Kidney (tissue), 14 donors: ENCODE measurements around the gene STAU1. TPM values are rescaled to one million over a fixed set of nuclear protein-coding genes. Genes with fewer than 3 reads are reported as not detected.
"Not testable (repeated sequence)": the region's sequence is repeated elsewhere in the genome, so short reads cannot be mapped to it uniquely, and the experiment has no call there.

ENCODE experiments used
- DNase-seq, 5 donors: peaks; one replicate each; pipeline ENCODE4 v3.0.0-alpha.2; 2013 to 2020
- FAIRE-seq: peaks from 2 replicates; lab custom pipeline; 2012; peaks lifted over from hg19 to GRCh38; lab: Jason Lieb, UNC
- H3K27ac ChIP-seq, 2 donors: one replicate each; pipeline ENCODE4 v1.7.0; 2013; ENCODE audit warnings: low read depth in 2 of 2, low read length in 2 of 2, inconsistent platforms in 1 of 2
- H3K27me3 ChIP-seq: one replicate; pipeline ENCODE4 v1.7.1; 2013; ENCODE audit warnings: low read length, inconsistent platforms; ENCODE audit not compliant: control insufficient read depth, insufficient read depth
- H3K36me3 ChIP-seq, 3 donors: one replicate each; pipeline versions ENCODE4 v1.7.0 to v1.7.1; 2013; ENCODE audit warnings: low read length in 3 of 3, control low read depth in 1 of 3, inconsistent platforms in 1 of 3; ENCODE audit not compliant: insufficient read depth in 3 of 3, control insufficient read depth in 2 of 3
- H3K4me1 ChIP-seq, 3 donors: one replicate each; pipeline versions ENCODE4 v1.7.0 to v1.7.1; 2013; ENCODE audit warnings: low read length in 3 of 3, inconsistent platforms in 1 of 3, low read depth in 1 of 3; ENCODE audit not compliant: control insufficient read depth in 2 of 3, insufficient read depth in 2 of 3
- H3K4me3 ChIP-seq, 3 donors: one replicate each; pipeline versions ENCODE4 v1.7.0 to v1.8.1; 2013; ENCODE audit warnings: low read length in 3 of 3, control low read depth in 1 of 3, inconsistent platforms in 1 of 3
- H3K9ac ChIP-seq, 3 donors: one replicate each; pipeline versions ENCODE4 v1.7.0 to v1.7.1; 2013; ENCODE audit warnings: low read length in 3 of 3, control low read depth in 1 of 3, inconsistent platforms in 1 of 3
- H3K9me3 ChIP-seq, 3 donors: one replicate each; pipeline versions ENCODE4 v1.7.0 to v1.7.1; 2013; ENCODE audit warnings: low read length in 3 of 3, control low read depth in 1 of 3, inconsistent platforms in 1 of 3; ENCODE audit not compliant: control insufficient read depth in 2 of 3, insufficient read depth in 1 of 3
- CTCF ChIP-seq: IDR thresholded peaks from 3 replicates; pipeline ENCODE4 v1.5.1; 2012; ENCODE audit warnings: mild to moderate bottlenecking, moderate library complexity, borderline replicate concordance; ENCODE audit not compliant: insufficient read depth; ENCODE audit errors: extremely low read depth
- intact Hi-C: fragments of 100-400 bp; cut with DNase I; formaldehyde crosslinking; loops from one replicate; pipeline ENCODE4 v1.11.1; 2022
- polyA plus RNA-seq: library from polyadenylated mRNA; stranded (reverse); fragments of 350-450 nt; fragmentation: Illumina TruSeq; extraction: RNeasy Lipid Tissue Mini Kit (QIAGEN cat#74804); gene quantifications from one replicate; pipeline ENCODE4 v1.2.3, GENCODE V29; 2014; ENCODE audit warnings: low read depth, low replicate concordance; ENCODE audit not compliant: insufficient read depth
- total RNA-seq: library from RNA; stranded (reverse); fragmentation: NEBNext Ultra II Directional; extraction: Animal tissue kit (Norgen Biotek cat#: 25700); gene quantifications from one replicate; pipeline ENCODE4 v1.2.1, GENCODE V29; 2021
- donor health status: control.
- donor health status: control.
- donor health status: control.
- donor health status: control.
- donor health status: control.
- donor health status: DM: yes; HTN: yes; CAD: no.
- donor health status: Normal renal cell carcinoma (clear cell type).

Gene STAU1
- total and polyA plus RNA-seq, 2 donors from 2014 or later, result 53.3 to 85.4 TPM

- peaks cover 0 to under 1% (median 0%) of the 10 kb centered on the region in 3 donors for H3K4me1 ChIP-seq
- no peak overlapping the region for H3K9ac ChIP-seq
- FAIRE-seq (no peak), DNase-seq (no peak)
- H3K27me3 ChIP-seq, result no peaks in the 10 kb centered on the region
- H3K4me3 ChIP-seq, result no peak overlapping the region
- H3K27ac ChIP-seq, result no peak overlapping the region
- no peak for TF ChIP-seq CTCF
- H3K36me3 ChIP-seq, result peaks cover 0 to 11% (median 0%) of the 10 kb centered on the region in 3 donors
- intact Hi-C loops, result no loop called here
- no peaks in the 10 kb centered on the region for H3K9me3 ChIP-seq
Measured at GRCh38 chr20:49138431-49138830, 49.7 kb downstream of the STAU1 start.

- Histone ChIP-seq H3K27ac (no peak overlapping the region), H3K4me1 (peaks cover 2 to 7% (median 3%) of the 10 kb centered on the region in 3 donors), H3K4me3 (no peak overlapping the region), H3K9me3 (no peaks in the 10 kb centered on the region), H3K36me3 (peaks cover 2 to 11% (median 5%) of the 10 kb centered on the region in 3 donors), H3K27me3 (no peaks in the 10 kb centered on the region), H3K9ac (no peak overlapping the region)
- TF ChIP-seq CTCF, result no peak
- intact Hi-C loops, result no loop called here
- DNase-seq (no peak), FAIRE-seq (no peak)
Measured at GRCh38 chr20:49136817-49137571, 51.1 kb downstream of the STAU1 start.

GRCh38 chr20:49134797-49135196 is 53.3 kb downstream of the STAU1 start:
- H3K36me3 ChIP-seq, result peaks cover 2 to 14% (median 7%) of the 10 kb centered on the region in 3 donors
- H3K9ac ChIP-seq, H3K4me3 ChIP-seq, H3K9me3 ChIP-seq, DNase-seq, FAIRE-seq, H3K27me3 ChIP-seq, H3K4me1 ChIP-seq, H3K27ac ChIP-seq: not testable (repeated sequence)
- intact Hi-C loops, result loop anchor here (5.0 kb wide), 1 partner anchor 83 kb away; the partner anchor contains the start of gene DDX27

DNA sequence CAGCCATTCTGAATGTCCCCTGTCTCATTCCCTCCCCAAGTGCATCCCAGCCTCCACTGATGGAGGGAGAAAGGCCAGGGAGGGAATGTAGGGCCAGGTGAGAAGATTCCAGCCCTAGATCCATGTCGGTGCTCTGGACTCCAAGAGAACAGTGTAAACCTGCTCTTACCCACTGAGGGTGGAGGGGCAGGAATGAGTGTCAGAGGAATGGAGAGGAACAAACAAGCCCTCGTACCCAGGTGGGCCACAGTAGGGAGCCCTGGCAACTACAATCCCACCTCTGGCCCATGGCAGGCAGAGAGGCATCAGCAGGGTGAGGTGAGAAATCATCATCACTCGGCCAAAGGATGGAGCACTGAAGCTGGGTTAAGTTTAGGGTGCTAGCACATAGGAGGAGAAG is 54.6 kb downstream of the STAU1 start:
- FAIRE-seq (no peak), DNase-seq (no peak)
- Histone ChIP-seq H3K4me3 (no peak overlapping the region), H3K9me3 (no peaks in the 10 kb centered on the region), H3K36me3 (peaks cover 2 to 14% (median 7%) of the 10 kb centered on the region in 3 donors), H3K9ac (no peak overlapping the region), H3K27me3 (no peaks in the 10 kb centered on the region), H3K27ac (no peak overlapping the region), H3K4me1 (peaks cover 2 to 7% (median 3%) of the 10 kb centered on the region in 3 donors)
- intact Hi-C loops, result loop anchor here (5.0 kb wide), 1 partner anchor 84 kb away; the partner anchor contains the start of gene DDX27
- no peak for TF ChIP-seq CTCF
